ENCODE measurements around the gene DAG1.

- no peak for TF ChIP-seq CTCF (IDR thresholded peaks at IDR 0.05; ENCODE audit: poor library complexity)
- no peak for TF ChIP-seq EZH2 (IDR thresholded peaks at IDR 0.05; ENCODE audit: borderline replicate concordance)
These were observed 49.9 kb downstream of the DAG1 start for GRCh38 chr3:49519916-49520385.

Measured in hepatocyte (in vitro differentiated cells).